Measurements from ENCODE around the gene NCAM2. TPM values are rescaled to one million over a fixed set of nuclear protein-coding genes. Genes with fewer than 3 reads are reported as not detected.

The NCAM2 gene
- total RNA-seq, 1 experiment from 2014 or later = not detected

- no peaks in the 10 kb centered on the region for H3K9me2 ChIP-seq (ENCODE audit: insufficient read depth)
- H3K4me1 ChIP-seq (ENCODE audit: control insufficient read depth in 1 of 2, insufficient read depth in 2 of 2, low read length in 2 of 2) = no peaks in the 10 kb centered on the region
- H3K4me2 ChIP-seq (ENCODE audit: low read length) = no peak overlapping the region
- ATAC-seq (no peak), DNase-seq (ENCODE audit: low read depth, low spot score) (no peak)
- H3K27ac ChIP-seq (ENCODE audit: low read depth, low read length) = no peak overlapping the region
- no peaks in the 10 kb centered on the region for H4K20me1 ChIP-seq (ENCODE audit: insufficient read depth)
- no peak overlapping the region for H2AFZ ChIP-seq (ENCODE audit: low read depth, low read length, poor library complexity, severe bottlenecking)
- ChIA-PET POLR2A (no interaction called here), CTCF (no interaction called here), RAD21 (ENCODE audit: low non-redundant PET in 1 of 2, low total read pairs in 2 of 2, uncharacterized antibody in 2 of 2, unreplicated experiment in 2 of 2) (no interaction called here)
- H3K27me3 ChIP-seq (ENCODE audit: insufficient read depth, low read length) = no peaks in the 10 kb centered on the region
- H3K9me3 ChIP-seq (ENCODE audit: control insufficient read depth in 1 of 2, insufficient read depth in 1 of 2, low read depth in 1 of 2, low read length in 2 of 2) = peaks cover 8 to 11% of the 10 kb centered on the region in 2 experiments; a peak in 2 of 4 replicates
- TF ChIP-seq CBX3 (IDR thresholded peaks at IDR 0.05; ENCODE audit: low read depth) (no peak), ATF3 (IDR thresholded peaks at IDR 0.05) (no peak), POLR2A (IDR thresholded peaks at IDR 0.05; ENCODE audit: borderline replicate concordance, extremely low read depth, insufficient read depth, insufficient read length) (no peak), SIN3A (IDR thresholded peaks at IDR 0.05; ENCODE audit: low read depth) (no peak), JUND (IDR thresholded peaks at IDR 0.05) (no peak), TCF7L2 (IDR thresholded peaks at IDR 0.05; ENCODE audit: borderline replicate concordance, extremely low read depth, insufficient read depth, insufficient read length) (no peak), EZH2 (IDR thresholded peaks at IDR 0.05) (no peak), ZNF274 (IDR thresholded peaks at IDR 0.05; ENCODE audit: low read depth, low read length) (no peak), RAD21 (IDR thresholded peaks at IDR 0.05; ENCODE audit: low read depth) (no peak)
- no peak overlapping the region for H3K9ac ChIP-seq (ENCODE audit: low read length)
- H3K79me2 ChIP-seq (ENCODE audit: insufficient read depth, low read length) = no peaks in the 10 kb centered on the region
- H3K36me3 ChIP-seq (ENCODE audit: control insufficient read depth in 1 of 2, insufficient read depth in 2 of 2, low read length in 2 of 2) = no peaks in the 10 kb centered on the region
- intact Hi-C loops (cut with micrococcal nuclease) = no loop called here
- H3K4me3 ChIP-seq (replicated peaks in 1 of 2; ENCODE audit: low read depth in 1 of 2, low read length in 2 of 2) = no peak overlapping the region
- BruUV-seq (replicated peaks) = no TSS peak
Observed at GRCh38 chr21:21151231-21151630, 153.0 kb downstream of the NCAM2 start.

- Histone ChIP-seq H3K27me3 (ENCODE audit: insufficient read depth, low read length) (no peaks in the 10 kb centered on the region), H3K9me2 (ENCODE audit: insufficient read depth) (no peaks in the 10 kb centered on the region), H3K9me3 (ENCODE audit: control insufficient read depth in 1 of 2, insufficient read depth in 1 of 2, low read depth in 1 of 2, low read length in 2 of 2) (peaks cover 6 to 14% of the 10 kb centered on the region in 2 experiments; a peak in 2 of 4 replicates), H4K20me1 (ENCODE audit: insufficient read depth) (no peaks in the 10 kb centered on the region), H3K4me3 (replicated peaks in 1 of 2; ENCODE audit: low read depth in 1 of 2, low read length in 2 of 2) (no peak overlapping the region), H2AFZ (ENCODE audit: low read depth, low read length, poor library complexity, severe bottlenecking) (no peak overlapping the region), H3K27ac (ENCODE audit: low read depth, low read length) (no peak overlapping the region), H3K4me1 (ENCODE audit: control insufficient read depth in 1 of 2, insufficient read depth in 2 of 2, low read length in 2 of 2) (no peaks in the 10 kb centered on the region), H3K9ac (ENCODE audit: low read length) (no peak overlapping the region), H3K36me3 (ENCODE audit: control insufficient read depth in 1 of 2, insufficient read depth in 2 of 2, low read length in 2 of 2) (no peaks in the 10 kb centered on the region), H3K79me2 (ENCODE audit: insufficient read depth, low read length) (no peaks in the 10 kb centered on the region), H3K4me2 (ENCODE audit: low read length) (no peak overlapping the region)
- CTCF ChIA-PET = no interaction called here
- POLR2A ChIA-PET = no interaction called here
- no TSS peak for BruUV-seq (replicated peaks)
- TF ChIP-seq EGR1 (IDR thresholded peaks at IDR 0.05; ENCODE audit: low read depth) = no peak
- TF ChIP-seq ELF1 (IDR thresholded peaks at IDR 0.05; ENCODE audit: borderline replicate concordance, low read depth) = no peak
- TF ChIP-seq ZNF274 (IDR thresholded peaks at IDR 0.05; ENCODE audit: low read depth, low read length) = no peak
- TF ChIP-seq EZH2phosphoT487 (IDR thresholded peaks at IDR 0.05; ENCODE audit: borderline replicate concordance) = no peak
- no peak for TF ChIP-seq CEBPB (IDR thresholded peaks at IDR 0.05; ENCODE audit: low read depth)
- TF ChIP-seq MAX (IDR thresholded peaks at IDR 0.05) = no peak
- no peak for TF ChIP-seq RAD21 (IDR thresholded peaks at IDR 0.05; ENCODE audit: low read depth)
- DNase-seq (ENCODE audit: low read depth, low spot score) (no peak), ATAC-seq (no peak)
- RAD21 ChIA-PET (ENCODE audit: low non-redundant PET in 1 of 2, low total read pairs in 2 of 2, uncharacterized antibody in 2 of 2, unreplicated experiment in 2 of 2) = no interaction called here
- intact Hi-C loops (cut with micrococcal nuclease) = no loop called here
Observed at GRCh38 chr21:21156397-21156796, 158.2 kb downstream of the NCAM2 start.

Data from HCT116 (cell line).